HUDEP-2 (cell line): Measurements from ENCODE around the gene CELA2A.
A peak's percentile ranks its signal among the peaks of the same experiment; 100 is the strongest.
"Not testable (repeated sequence)": the region's sequence is repeated elsewhere in the genome, so short reads cannot be mapped to it uniquely, and the experiment has no call there.

Experiments used
- DNase-seq, 76 experiments: peaks; one replicate each; lab custom pipeline; 2025; ENCODE audit not compliant: unreplicated experiment in 76 of 76; lab: John Stamatoyannopoulos, UW

CELA2A gene

DNA sequence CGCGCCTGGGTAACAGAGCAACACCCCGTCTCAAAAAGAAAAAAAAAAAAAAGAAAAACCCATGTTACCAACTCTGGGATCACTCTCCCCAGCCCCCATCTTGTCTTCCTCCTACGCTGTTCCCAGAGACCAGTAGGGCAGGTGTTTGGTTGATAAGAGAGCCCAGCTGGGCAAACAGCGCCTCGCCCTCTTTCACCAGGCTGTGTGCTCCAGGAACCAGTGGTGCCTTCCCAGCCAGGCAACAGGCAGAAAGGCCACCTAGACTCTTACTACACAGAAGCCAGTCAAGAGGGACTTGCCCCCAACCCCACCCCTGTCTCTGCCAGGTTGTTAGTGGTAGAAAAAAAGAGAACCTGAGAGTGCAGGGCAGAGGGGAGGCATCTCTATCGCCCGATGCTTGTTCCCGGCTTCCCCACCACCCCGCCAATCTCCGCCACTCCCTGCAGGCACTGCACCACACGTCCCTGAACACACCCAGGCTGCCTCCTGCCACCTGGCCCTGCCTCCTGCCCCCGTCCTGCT is 32.3 kb upstream of the CELA2A start:
- peak in 75 of 76 experiments; percentile 24 to 94 (median 79) for DNase-seq

DNA sequence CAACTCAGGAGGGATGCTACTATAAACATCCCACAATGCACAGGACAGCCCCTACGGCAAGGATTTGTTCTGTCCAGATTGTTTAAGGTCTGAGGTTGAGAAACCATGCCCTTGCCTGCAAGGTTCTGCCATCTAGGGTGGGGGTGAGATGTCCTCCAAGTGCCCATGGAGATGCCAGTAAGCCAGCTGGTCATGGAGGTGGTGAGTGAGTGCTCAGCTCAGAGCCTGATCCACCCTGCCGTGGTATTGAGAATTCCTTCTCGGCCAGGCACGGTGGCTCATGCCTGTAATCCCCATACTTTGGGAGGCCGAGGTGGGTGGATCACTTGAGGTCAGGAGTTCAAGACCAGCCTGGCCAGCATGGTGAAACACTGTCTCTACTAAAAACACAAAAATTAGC is 31.6 kb upstream of the CELA2A start:
- no peak for DNase-seq

DNA sequence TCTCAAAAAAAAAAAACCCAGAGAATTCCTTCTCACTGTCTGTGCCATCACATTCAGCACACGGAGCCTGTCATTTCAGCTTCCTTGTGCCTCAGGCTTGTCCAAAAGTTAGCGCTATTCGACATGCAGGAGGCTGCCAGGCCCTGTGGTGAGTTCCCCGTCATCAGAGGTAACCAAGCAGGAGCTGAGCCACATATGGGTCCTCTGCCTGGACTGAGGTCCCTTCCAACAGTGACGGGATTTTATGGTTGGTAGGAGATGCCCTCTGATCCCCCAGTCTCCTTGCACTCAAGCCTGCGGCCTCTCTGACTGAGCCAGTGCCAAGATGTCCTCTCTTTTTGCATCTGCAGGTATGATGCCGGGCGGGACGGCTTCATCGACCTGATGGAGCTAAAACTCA is 31.0 kb upstream of the CELA2A start:
- DNase-seq: no peak

- DNase-seq: no peak
Observed at GRCh38 chr1:15425958-15426357, 30.6 kb upstream of the CELA2A start.

- DNase-seq: peak in 57 of 76 experiments; percentile 9 to 66 (median 43)
Observed at GRCh38 chr1:15426492-15427279, 29.8 kb upstream of the CELA2A start.

GRCh38 chr1:15427280-15427666 is 29.3 kb upstream of the CELA2A start:
- no peak for DNase-seq

DNA sequence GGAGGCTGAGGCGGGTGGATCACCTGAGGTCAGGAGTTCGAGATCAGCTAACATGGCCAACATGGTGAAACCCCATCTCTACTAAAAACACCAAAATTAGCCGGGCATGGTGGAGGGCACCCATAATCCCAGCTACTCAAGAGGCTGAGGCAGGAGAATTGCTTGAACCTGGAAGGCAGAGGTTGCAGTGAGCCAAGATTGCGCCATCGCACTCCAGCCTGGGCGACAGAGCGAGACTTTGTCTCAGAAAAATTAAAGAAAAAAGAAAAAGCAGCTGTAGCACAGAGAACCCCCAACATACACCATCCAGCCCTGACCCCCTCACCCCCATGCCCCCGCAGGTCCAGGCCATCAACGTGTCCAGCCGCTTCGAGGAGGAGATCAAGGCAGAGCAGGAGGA is 28.3 kb upstream of the CELA2A start:
- not testable (repeated sequence) for DNase-seq

DNA sequence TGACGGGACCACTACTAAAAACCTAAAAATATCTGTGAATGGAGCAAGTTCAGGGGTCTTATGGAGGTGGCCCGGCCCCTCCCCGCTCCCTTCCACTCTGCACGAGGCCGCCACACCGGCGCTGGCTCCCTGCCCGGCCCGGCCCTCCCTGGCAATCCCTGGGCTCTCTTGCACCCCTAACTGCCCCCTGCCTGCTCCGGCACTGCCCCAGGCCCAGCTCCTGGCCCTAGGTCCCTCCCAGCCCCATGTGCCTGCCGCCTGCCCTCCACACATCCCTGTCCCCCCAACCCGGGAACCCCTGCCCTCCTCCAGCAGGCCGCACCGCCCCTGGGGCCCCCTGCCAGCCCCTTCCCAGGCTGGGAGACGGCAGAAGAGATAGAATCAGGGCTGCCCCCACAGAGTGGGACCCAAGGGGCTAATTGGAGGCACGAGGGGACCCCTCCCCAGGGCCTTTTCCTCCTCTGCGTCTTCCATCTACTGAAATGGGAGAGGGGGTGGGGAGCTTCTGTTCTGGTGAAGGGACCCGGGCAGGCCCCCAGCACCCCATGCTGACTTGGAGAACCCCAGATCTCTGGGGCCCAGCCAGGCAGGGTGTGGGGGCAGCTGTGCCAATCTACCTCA is 27.6 kb upstream of the CELA2A start:
- no peak for DNase-seq

DNA sequence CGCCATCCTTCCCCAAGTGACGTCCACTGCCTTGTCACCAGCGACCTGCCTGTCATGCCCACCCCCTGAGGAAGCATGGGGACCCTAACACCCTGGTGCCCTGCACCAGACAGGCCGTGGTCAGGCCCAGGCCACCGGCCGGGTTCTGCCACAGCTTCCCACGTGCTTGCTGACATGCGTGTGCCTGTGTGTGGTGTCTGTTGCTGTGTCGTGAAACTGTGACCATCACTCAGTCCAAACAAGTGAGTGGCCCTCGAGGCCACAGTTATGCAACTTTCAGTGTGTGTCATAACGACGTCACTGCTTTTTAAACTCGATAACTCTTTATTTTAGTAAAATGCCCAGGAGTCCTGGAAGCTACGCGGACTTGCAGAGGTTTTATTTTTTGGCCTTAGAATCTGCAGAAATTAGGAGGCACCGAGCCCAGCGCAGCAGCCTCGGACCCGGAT is 26.8 kb upstream of the CELA2A start:
- DNase-seq: no peak

- peak in 55 of 76 experiments; percentile 11 to 84 (median 46) for DNase-seq
Observed at GRCh38 chr1:15430787-15431570, 25.6 kb upstream of the CELA2A start.

DNA sequence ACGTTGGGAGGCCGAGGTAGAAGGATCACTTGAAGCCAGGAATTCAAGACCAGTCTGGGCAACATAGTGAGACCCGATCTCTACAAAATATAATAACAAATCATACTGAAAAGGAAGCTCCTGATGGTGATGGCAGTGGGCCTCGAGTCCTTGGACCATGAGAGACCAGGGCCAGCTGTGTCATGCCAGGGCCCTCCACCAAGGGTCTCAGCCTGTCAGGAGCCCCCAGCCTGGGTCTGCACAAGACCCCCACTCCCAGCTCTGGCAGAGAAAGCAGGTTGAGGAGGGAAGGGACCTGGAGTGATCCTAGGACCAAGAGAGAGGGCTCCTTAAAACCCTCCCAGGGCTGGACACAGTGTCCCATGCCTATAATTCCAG is 25.0 kb upstream of the CELA2A start:
- DNase-seq: no peak

- DNase-seq: no peak
Observed at GRCh38 chr1:15432324-15432723, 24.2 kb upstream of the CELA2A start.

- DNase-seq: no peak
Observed at GRCh38 chr1:15433471-15433870, 23.1 kb upstream of the CELA2A start.

GRCh38 chr1:15434739-15435138 is 21.8 kb upstream of the CELA2A start:
- not testable (repeated sequence) for DNase-seq

DNA sequence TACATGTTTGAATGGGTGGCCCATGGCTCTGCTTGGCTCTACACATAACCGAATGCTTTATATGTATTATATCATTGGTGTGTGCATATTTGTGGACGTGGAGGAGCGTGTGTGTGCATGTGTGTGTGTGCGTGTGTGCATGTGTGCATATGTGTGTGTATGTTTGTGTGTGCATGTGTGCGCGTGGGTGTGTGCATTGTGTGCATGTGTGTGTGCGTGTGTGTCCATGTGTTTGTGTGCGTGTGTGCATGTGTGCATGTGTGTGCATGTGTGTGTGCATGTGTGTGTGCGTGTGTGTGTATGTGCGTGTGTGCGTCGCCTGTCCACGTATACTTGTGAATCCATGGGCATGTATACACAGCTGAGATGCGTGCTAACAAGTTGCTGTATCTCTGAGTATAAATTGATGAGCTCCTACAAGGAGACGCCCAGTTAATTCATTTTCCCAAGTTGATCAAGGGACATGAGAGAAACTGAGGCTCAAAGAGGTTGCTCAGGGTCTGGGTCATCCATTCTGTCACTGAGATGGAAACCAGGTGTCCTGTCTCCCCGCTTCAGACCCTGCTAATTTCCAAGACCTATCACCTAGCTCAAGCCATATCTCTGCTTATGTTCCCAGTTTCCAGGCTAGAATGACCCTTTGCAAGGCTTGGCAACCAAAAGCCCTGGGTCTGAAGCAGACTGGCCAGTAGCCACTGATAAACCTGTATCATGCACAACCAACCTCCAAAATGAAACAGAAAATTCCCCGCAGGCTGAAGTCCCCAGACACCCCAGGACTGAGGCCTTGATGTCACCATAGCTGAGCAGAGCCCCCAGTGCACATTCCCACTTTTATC is 21.1 kb upstream of the CELA2A start:
- DNase-seq: no peak

DNA sequence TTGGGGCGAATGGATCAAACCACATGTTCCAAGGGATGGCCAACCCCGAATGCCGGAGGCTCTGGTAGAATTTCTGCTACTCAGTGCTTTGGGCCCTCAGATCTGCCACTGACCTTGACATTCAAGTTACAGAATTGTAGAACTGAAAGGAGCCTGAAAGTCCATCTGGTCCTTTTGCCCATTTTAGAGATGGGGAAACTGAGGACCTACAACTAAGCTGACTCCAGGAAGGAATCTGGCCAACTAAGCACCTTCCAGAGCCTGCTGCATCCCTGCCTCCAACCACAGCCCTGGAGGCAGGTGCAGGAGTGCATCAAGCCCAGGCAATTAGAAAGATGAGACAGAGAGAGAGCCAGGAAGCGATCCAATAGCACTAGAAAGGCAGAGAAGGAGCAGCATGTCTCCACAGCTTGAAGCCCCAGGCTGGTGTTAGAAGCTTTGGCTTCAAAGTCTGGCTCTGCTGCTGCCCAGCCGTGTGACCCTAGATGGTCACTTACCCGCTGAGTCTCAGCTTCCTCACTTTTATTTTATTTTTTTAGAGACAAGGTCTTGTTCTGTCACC is 19.6 kb upstream of the CELA2A start:
- no peak for DNase-seq

GRCh38 chr1:15439325-15439724 is 17.2 kb upstream of the CELA2A start:
- DNase-seq: no peak

GRCh38 chr1:15440357-15440756 is 16.2 kb upstream of the CELA2A start:
- DNase-seq: no peak

DNA sequence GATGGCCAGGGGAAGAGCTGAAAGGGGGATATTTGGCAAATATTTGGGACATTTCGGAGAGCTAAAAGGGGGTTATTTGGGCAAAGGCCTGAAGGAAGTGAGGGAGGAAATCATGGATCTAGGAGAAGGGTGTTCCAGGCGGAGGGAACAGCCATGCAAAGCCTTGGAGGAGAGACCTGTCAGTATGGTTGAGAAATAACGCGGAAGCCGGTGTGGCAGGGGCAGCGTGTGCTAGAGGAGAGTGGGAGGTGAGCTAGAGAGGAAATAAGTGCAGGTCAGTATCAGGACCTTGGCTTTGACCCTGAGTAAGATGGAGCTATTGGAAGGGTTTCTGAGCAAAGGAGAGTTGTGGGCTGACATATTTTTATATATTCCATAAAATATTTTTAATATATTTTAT is 15.3 kb upstream of the CELA2A start:
- no peak for DNase-seq

DNA sequence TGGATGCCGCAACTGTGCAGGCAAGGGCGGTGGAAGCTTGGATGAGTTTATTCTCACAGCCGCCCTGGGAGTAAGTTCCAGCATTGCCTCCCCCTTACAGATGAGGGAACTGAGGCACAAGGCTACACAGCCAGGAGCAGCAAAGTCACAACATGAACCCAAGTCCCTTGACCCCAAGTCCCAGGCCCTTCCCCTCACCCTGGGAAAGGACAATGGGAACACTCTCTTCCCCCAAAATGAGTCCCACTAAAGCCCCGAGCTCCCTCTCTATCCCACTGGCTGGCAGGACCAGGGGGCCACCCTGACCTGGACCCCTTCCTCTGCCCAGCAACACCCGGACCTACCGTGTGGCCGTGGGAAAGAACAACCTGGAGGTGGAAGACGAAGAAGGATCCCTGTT is 14.4 kb upstream of the CELA2A start:
- no peak for DNase-seq
